NCI-H1694 treated with DMSO at 0.1 percent for 48 hours (cell line): ENCODE data around the gene LRIT1.

Source experiments
- DNase-seq: peaks from one replicate; lab custom pipeline; 2025; lab: John Stamatoyannopoulos, UW

The LRIT1 gene

GRCh38 chr10:84254552-84255478 is 13.5 kb upstream of the LRIT1 start:
- no peak for DNase-seq

GRCh38 chr10:84248794-84249193 is 7.4 kb upstream of the LRIT1 start:
- DNase-seq, result no peak

- no peak for DNase-seq
Measured at GRCh38 chr10:84247496-84247895, 6.2 kb upstream of the LRIT1 start.

- DNase-seq, result peak; percentile 80
Measured at GRCh38 chr10:84244651-84245270, 3.4 kb upstream of the LRIT1 start, which contains the start of gene RGR. Gene RGR, plus strand, starts transcription at chr10:84245053. Its CDS starts 38 bp downstream, at chr10:84245091.

GRCh38 chr10:84243759-84244158 is 2.4 kb upstream of the LRIT1 start:
- DNase-seq, result no peak

GRCh38 chr10:84238909-84239308 is 2.4 kb downstream of the LRIT1 start:
- DNase-seq, result no peak

- DNase-seq, result no peak
Measured at GRCh38 chr10:84237199-84238051, 3.9 kb downstream of the LRIT1 start.

- no peak for DNase-seq
Measured at GRCh38 chr10:84236807-84237198, 4.5 kb downstream of the LRIT1 start.

GRCh38 chr10:84235096-84235495 is 6.2 kb downstream of the LRIT1 start:
- DNase-seq, result no peak

- no peak for DNase-seq
Measured at GRCh38 chr10:84234479-84234878, 6.9 kb downstream of the LRIT1 start.

GRCh38 chr10:84233940-84234339 is 7.4 kb downstream of the LRIT1 start:
- DNase-seq, result no peak

- DNase-seq, result no peak
Measured at GRCh38 chr10:84232376-84232775, 9.0 kb downstream of the LRIT1 start.

- DNase-seq, result no peak
Measured at GRCh38 chr10:84230359-84230758, 11.0 kb downstream of the LRIT1 start.

GRCh38 chr10:84227810-84228209 is 13.5 kb downstream of the LRIT1 start:
- DNase-seq, result no peak

- no peak for DNase-seq
Measured at GRCh38 chr10:84226616-84227015, 14.7 kb downstream of the LRIT1 start.

- no peak for DNase-seq
Measured at GRCh38 chr10:84225427-84226173, 15.7 kb downstream of the LRIT1 start, which contains the start of gene LRIT2. Gene LRIT2, minus strand, starts transcription at chr10:84225544. Its CDS starts 24 bp downstream, at chr10:84225520.

GRCh38 chr10:84224411-84225028 is 16.8 kb downstream of the LRIT1 start:
- DNase-seq, result no peak

- no peak for DNase-seq
Measured at GRCh38 chr10:84221916-84222315, 19.4 kb downstream of the LRIT1 start.

GRCh38 chr10:84217746-84218145 is 23.6 kb downstream of the LRIT1 start:
- DNase-seq, result no peak

- no peak for DNase-seq
Measured at GRCh38 chr10:84216834-84217233, 24.5 kb downstream of the LRIT1 start.

GRCh38 chr10:84214612-84215235 is 26.6 kb downstream of the LRIT1 start:
- DNase-seq, result no peak
